IPS DF 6.9 (cell line): ENCODE data around the gene UCN.
"Not testable (repeated sequence)": the region's sequence is repeated elsewhere in the genome, so short reads cannot be mapped to it uniquely, and the experiment has no call there.

Experiments
- DNase-seq: peaks from one replicate; pipeline ENCODE4 v3.0.0-alpha.2; 2013; ENCODE audit warnings: low read depth, low spot score
- H3K27ac ChIP-seq: one replicate; pipeline ENCODE4 v1.5.1; 2013; ENCODE audit warnings: low read length, control low read depth
- H3K27me3 ChIP-seq: 2 replicates; pipeline ENCODE4 v1.6.1; 2013; ENCODE audit warnings: mild to moderate bottlenecking, low read length; ENCODE audit not compliant: control insufficient read depth, insufficient read depth
- H3K36me3 ChIP-seq: 2 replicates; pipeline ENCODE4 v1.6.1; 2013; ENCODE audit warnings: low read length; ENCODE audit not compliant: control insufficient read depth, insufficient read depth
- H3K4me1 ChIP-seq: 2 replicates; pipeline ENCODE4 v1.6.1; 2013; ENCODE audit warnings: low read length; ENCODE audit not compliant: control insufficient read depth, insufficient read depth
- H3K4me3 ChIP-seq: 2 replicates; pipeline ENCODE4 v1.5.1; 2013; ENCODE audit warnings: mild to moderate bottlenecking, low read length
- H3K9me3 ChIP-seq: 2 replicates; pipeline ENCODE4 v1.6.1; 2013; ENCODE audit warnings: low read length, inconsistent platforms; ENCODE audit not compliant: control insufficient read depth, insufficient read depth
- WGBS: extraction: QIAGEN DNeasy Blood & Tissue Kit; methylation state at CpG from one replicate; pipeline ENCODE4 v1.1.7; 2013; ENCODE audit warnings: mixed read lengths, missing lambda C conversion rate; ENCODE audit not compliant: insufficient read length, insufficient coverage; 5-methylcytosine and 5-hydroxymethylcytosine counted together

The UCN gene

DNA sequence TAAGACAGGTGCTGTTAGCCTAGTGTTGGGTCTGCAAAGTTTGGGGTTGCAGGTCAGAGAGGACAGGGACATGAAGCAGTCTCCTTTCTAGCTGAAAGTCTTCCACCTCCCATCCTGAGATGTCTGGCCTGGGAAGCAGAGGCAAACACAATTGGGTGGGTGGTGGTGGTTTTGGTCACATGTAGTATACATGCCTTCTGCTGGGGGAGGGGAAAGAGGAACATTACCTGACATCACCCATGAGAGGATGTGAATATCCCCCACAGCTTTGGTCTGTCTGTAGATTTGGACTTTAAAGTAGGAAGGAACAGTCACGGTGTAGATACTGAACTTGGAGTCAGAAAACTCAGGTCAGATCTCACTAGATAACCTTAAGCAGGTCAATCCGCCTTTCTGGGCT, 37.6 kb downstream of the UCN start:
- Histone ChIP-seq H3K9me3 (no peaks in the 10 kb centered on the region), H3K4me3 (no peak overlapping the region), H3K4me1 (no peaks in the 10 kb centered on the region), H3K27ac (no peak overlapping the region), H3K36me3 (no peaks in the 10 kb centered on the region), H3K27me3 (peaks cover 4% of the 10 kb centered on the region; the same call in 1 of the 2 replicates)
- DNase-seq: no peak
- no CpG with 5 or more reads among the region's 2 CpGs for WGBS

DNA sequence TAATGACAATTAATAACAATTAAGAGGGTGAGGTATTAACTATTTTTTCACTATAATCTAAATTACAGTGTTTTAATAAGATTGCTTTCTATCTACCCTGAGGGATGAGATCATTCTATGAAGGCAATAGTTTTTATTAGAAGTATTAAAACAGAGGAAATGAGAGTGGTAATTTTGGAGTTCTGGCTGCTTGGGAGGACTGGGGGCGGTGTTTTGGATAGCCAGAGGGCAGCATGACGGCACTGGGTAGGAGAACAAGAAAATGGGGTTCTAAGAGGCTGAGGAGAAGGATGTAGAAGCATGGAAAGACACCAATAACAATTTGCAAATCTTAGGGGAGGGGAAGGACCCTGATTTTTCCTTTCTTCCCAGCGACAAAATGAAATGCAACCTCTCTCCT, 38.1 kb downstream of the UCN start:
- Histone ChIP-seq H3K4me1 (no peaks in the 10 kb centered on the region), H3K4me3 (no peak overlapping the region), H3K27ac (no peak overlapping the region), H3K27me3 (peaks cover 9% of the 10 kb centered on the region; the same call in 1 of the 2 replicates), H3K9me3 (no peaks in the 10 kb centered on the region), H3K36me3 (no peaks in the 10 kb centered on the region)
- DNase-seq: no peak
- WGBS: no CpG with 5 or more reads among the region's 3 CpGs

DNA sequence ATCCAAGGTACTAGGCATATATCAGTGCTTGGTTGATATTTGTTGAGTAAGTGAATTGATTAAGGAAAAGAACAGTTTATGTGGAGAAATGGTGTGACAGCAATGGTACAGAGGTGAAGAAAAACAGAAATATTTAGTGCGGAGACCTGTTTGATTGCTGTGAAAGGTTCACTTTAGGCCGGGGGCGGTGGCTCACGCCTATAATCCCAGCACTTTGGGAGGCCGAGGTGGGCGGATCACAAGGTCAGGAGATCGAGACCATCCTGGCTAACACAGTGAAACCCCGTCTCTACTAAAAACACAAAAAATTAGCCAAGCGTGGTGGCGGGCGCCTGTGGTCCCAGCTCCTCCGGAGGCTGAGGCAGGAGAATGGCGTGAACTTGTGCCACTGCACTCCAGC, 39.9 kb downstream of the UCN start:
- not testable (repeated sequence) for H3K4me3 ChIP-seq, H3K9me3 ChIP-seq, H3K36me3 ChIP-seq, H3K27ac ChIP-seq, H3K4me1 ChIP-seq, DNase-seq
- peaks cover 24% of the 10 kb centered on the region for H3K27me3 ChIP-seq
- WGBS: no CpG with 5 or more reads among the region's 13 CpGs

- Histone ChIP-seq H3K4me3 (no peak overlapping the region), H3K27ac (no peak overlapping the region), H3K4me1 (peaks cover 4% of the 10 kb centered on the region; the same call in 1 of the 2 replicates), H3K36me3 (no peaks in the 10 kb centered on the region), H3K27me3 (peaks cover 40% of the 10 kb centered on the region), H3K9me3 (no peaks in the 10 kb centered on the region)
- DNase-seq: no peak
Observed at GRCh38 chr2:27265536-27265870, 42.7 kb downstream of the UCN start.

DNA sequence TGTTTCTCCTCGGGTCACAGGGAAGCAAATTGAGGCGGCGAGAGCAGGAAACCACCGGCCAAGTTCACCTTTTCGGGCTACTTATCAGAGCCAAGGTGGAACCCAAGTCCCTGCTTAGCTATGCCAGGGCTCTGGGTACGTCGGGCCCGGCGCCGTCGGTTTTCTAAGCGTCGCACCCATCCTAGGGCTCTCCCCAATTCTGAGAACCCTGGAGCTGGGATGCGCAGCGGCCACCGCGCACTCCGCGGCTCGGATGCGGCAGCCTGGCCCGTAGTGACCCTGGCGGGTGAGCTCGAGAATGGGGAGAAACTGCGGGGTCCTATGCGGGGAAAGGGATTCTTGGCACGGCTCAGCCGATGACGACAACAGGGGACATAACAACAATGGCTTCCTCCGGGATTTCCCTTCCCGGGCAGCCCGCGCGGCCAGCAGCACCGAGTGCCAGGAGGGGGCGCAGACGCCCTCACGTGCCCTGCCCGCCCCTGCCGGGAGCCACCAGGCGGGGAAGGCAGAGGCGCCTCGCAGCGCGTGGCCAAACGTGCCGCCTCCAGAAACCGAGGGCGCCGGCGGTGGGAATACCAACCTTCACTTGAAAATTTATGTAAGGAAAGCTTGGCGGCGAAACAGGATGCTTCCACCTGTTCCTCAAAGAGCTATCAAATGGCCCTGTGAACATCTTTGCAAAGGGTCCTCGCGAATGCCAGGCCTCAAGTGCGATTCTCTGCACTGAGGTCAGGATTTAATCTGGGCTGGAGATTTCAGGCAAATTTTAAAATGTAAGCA, 43.3 kb downstream of the UCN start:
- Histone ChIP-seq H3K4me1 (peaks cover 4% of the 10 kb centered on the region; the same call in 1 of the 2 replicates), H3K9me3 (no peaks in the 10 kb centered on the region), H3K27me3 (peaks cover 40% of the 10 kb centered on the region), H3K4me3 (peak overlapping the region; percentile 38; the same call in 1 of the 2 replicates), H3K27ac (no peak overlapping the region), H3K36me3 (no peaks in the 10 kb centered on the region)
- no peak for DNase-seq
- no CpG with 5 or more reads among the region's 56 CpGs for WGBS

DNA sequence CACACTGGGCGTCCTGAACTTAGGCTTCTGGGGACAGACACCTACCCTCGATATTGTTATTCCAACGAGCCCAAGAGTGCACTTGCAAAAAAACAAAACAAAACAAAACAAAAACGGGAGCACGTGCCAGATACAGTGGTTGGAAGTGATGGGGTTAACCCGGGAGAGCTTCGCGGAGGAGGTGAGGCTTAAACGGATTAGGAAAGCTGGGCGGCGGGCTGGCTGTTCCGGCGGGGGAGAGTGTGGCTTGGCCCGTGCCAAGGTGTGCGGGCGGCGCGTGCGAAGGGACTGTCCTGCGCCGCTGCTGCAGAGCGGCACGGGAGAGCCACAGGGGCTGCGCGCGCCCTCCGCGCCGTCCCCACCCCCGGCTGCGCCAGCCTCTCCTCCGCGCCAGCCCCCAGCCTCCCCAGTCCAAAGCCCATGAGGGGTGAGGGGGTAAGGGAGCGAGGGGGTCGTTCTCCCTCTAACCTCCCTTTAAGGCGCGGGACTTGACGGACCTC, 43.9 kb downstream of the UCN start:
- Histone ChIP-seq H3K4me1 (peaks cover 4% of the 10 kb centered on the region; the same call in 1 of the 2 replicates), H3K27me3 (peaks cover 40% of the 10 kb centered on the region), H3K36me3 (no peaks in the 10 kb centered on the region), H3K27ac (no peak overlapping the region), H3K4me3 (peak overlapping the region; percentile 38; the same call in 1 of the 2 replicates), H3K9me3 (no peaks in the 10 kb centered on the region)
- no peak for DNase-seq
- no CpG with 5 or more reads among the region's 38 CpGs for WGBS

- H3K36me3 ChIP-seq: no peaks in the 10 kb centered on the region
- peak overlapping the region; percentile 81; the same call in 1 of the 2 replicates for H3K4me3 ChIP-seq
- H3K27ac ChIP-seq: no peak overlapping the region
- WGBS: no CpG with 5 or more reads among the region's 46 CpGs
- peaks cover 4% of the 10 kb centered on the region; the same call in 1 of the 2 replicates for H3K4me1 ChIP-seq
- peaks cover 40% of the 10 kb centered on the region for H3K27me3 ChIP-seq
- DNase-seq: no peak
- H3K9me3 ChIP-seq: no peaks in the 10 kb centered on the region
Observed at GRCh38 chr2:27263287-27264252, 44.7 kb downstream of the UCN start.

DNA sequence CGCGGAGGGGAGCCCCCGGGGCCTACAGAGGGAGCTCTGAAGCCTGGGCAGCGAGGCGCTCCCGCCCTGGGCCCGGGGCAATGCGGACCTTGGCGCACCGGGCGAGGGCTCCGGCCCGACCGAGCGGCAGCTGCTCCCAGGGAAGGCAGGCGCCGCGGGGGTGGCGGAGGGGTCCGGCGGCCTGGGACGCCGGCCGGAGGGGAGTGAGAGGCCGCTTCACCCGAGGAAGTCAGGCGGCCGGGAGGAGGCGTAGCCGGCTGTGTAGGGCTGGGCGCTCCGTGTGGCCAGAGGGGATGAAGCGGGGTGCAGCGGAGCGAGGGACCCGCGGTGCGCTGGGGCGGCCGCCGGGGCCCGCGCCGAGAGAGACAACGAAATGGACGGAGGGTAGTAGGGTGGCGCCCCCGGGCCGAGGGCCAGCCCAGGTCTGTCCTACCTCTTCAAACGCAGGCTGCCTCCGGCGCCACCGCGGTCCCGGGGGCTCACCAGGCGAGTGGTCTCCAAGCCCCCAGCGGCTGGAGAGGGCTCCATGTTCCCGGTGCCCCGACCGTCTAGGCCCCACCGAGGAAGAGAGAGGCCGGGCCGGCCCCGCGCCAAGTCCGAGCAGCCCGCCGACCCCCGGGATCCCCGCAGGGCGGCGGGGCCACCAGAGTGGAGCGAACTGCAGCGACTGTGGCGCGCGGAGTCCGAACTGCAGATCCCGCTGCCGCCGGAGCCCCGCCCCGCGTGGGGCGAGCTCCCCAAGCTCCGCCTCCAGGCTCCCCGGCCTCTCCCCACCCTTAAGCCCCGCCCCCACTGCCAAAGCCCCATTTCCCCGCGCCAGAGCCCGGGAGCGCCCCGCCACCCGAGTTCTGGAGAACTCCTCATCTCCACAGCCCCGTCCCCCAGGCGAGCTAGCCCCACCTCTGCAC, 45.6 kb downstream of the UCN start, which contains the start of gene SLC30A3:
Gene SLC30A3 (minus strand): TSS at position 669 of the 908 bp plus-strand sequence. CDS start 141 bp downstream, at position 528.
- H3K27me3 ChIP-seq: peaks cover 40% of the 10 kb centered on the region
- H3K9me3 ChIP-seq: no peaks in the 10 kb centered on the region
- H3K36me3 ChIP-seq: no peaks in the 10 kb centered on the region
- no CpG with 5 or more reads among the region's 96 CpGs for WGBS
- DNase-seq: no peak
- no peak within 1 kb of the TSS for H3K27ac ChIP-seq
- H3K4me3 ChIP-seq: peak within 1 kb of the TSS; percentile 81
- peaks cover 4% of the 10 kb centered on the region; the same call in 1 of the 2 replicates for H3K4me1 ChIP-seq

- WGBS: no CpG with 5 or more reads among the region's 40 CpGs
Observed at GRCh38 chr2:27261926-27262298, 46.3 kb downstream of the UCN start.

More at GRCh38 chr2:27261926-27262298, 46.3 kb downstream of the UCN start:
- H3K9me3 ChIP-seq: no peaks in the 10 kb centered on the region
- DNase-seq: no peak
- H3K27me3 ChIP-seq: peaks cover 40% of the 10 kb centered on the region
- peak overlapping the region; percentile 81; the same call in 1 of the 2 replicates for H3K4me3 ChIP-seq
- H3K36me3 ChIP-seq: no peaks in the 10 kb centered on the region
- peaks cover 4% of the 10 kb centered on the region; the same call in 1 of the 2 replicates for H3K4me1 ChIP-seq
- H3K27ac ChIP-seq: no peak overlapping the region
